ENCODE data around the gene KIF3A. TPM values are rescaled to one million over a fixed set of nuclear protein-coding genes. Genes with fewer than 3 reads are reported as not detected.

Gene KIF3A
- total and polyA plus RNA-seq, 2 experiments from 2014 or later, result 11.2 to 19.7 TPM

- TF ChIP-seq CTCF (conservative IDR thresholded peaks at IDR 0.05; ENCODE audit: low read depth in 2 of 2), result no peak
- no peak for TF ChIP-seq STAT1 (IDR thresholded peaks at IDR 0.05; ENCODE audit: unreplicated experiment)
- no peak for TF ChIP-seq REST (IDR thresholded peaks at IDR 0.05; ENCODE audit: unreplicated experiment)
- TF ChIP-seq CREB1 (CRISPR knock-in tag; IDR thresholded peaks at IDR 0.05; ENCODE audit: low read depth), result no peak
- no peak for TF ChIP-seq EZH2 (IDR thresholded peaks at IDR 0.05; ENCODE audit: low read depth, unreplicated experiment)
- TF ChIP-seq ZNF114 (CRISPR knock-in tag; IDR thresholded peaks at IDR 0.05), result no peak
Observed at GRCh38 chr5:132657676-132658380, 79.5 kb downstream of the KIF3A start, which contains the start of gene IL13 (continued).

GRCh38 chr5:132656774-132657355, 80.5 kb downstream of the KIF3A start:
- peaks cover 6% of the 10 kb centered on the region; the same call in 1 of the 3 replicates for H3K4me1 Mint-ChIP-seq
- Histone ChIP-seq H4K20me1 (replicated peaks; ENCODE audit: insufficient read depth) (no peaks in the 10 kb centered on the region), H3F3A (replicated peaks; ENCODE audit: low read depth) (0 out of 2 replicates have a peak, but pooled peaks cover 4% of the 10 kb centered on the region), H2AFZ (peak overlapping the region; percentile 94), H3K36me3 (ENCODE audit: insufficient read depth) (no peaks in the 10 kb centered on the region), H3K4me1 (ENCODE audit: insufficient read depth) (no peaks in the 10 kb centered on the region; the same call in none of the 2 replicates), H3K27me3 (ENCODE audit: insufficient read depth) (peaks cover 42% of the 10 kb centered on the region), H3K9me2 (ENCODE audit: insufficient read depth) (no peaks in the 10 kb centered on the region), H3K27ac (ENCODE audit: low read depth) (no peak overlapping the region), H3K4me2 (peak overlapping the region; percentile 82), H3K79me2 (replicated peaks; ENCODE audit: insufficient read depth) (no peaks in the 10 kb centered on the region), H3K4me3 (peak overlapping the region; percentile 51)
- H3K4me3 Mint-ChIP-seq, result peak overlapping the region; percentile 36; the same call in 1 of the 3 replicates
- H3K27ac Mint-ChIP-seq, result no peak overlapping the region
- TF ChIP-seq ZNF331 (CRISPR knock-in tag; IDR thresholded peaks at IDR 0.05; ENCODE audit: low read depth), result no peak
- TF ChIP-seq NANOG (IDR thresholded peaks at IDR 0.05; ENCODE audit: borderline replicate concordance), result no peak
- no peak for TF ChIP-seq ETS1 (IDR thresholded peaks at IDR 0.05)
- TF ChIP-seq POLR2AphosphoS5 (IDR thresholded peaks at IDR 0.05; ENCODE audit: low read depth), result no peak
- TF ChIP-seq CREB1 (CRISPR knock-in tag; IDR thresholded peaks at IDR 0.05; ENCODE audit: low read depth), result no peak
- TF ChIP-seq EZH2 (IDR thresholded peaks at IDR 0.05; ENCODE audit: low read depth, unreplicated experiment), result no peak
- no peak for TF ChIP-seq CTCF (conservative IDR thresholded peaks at IDR 0.05; ENCODE audit: low read depth in 2 of 2)
- H3K27me3 Mint-ChIP-seq (ENCODE audit: insufficient read depth, low read depth, poor library complexity), result peaks cover 45% of the 10 kb centered on the region
- no peaks in the 10 kb centered on the region; the same call in 1 of the 3 replicates for H3K9me3 Mint-ChIP-seq
- DNase-seq (ENCODE audit: low spot score) (peak; percentile 19), ATAC-seq (peak; percentile 15)
- peaks cover 3% of the 10 kb centered on the region; the same call in 1 of the 3 replicates for H3K36me3 Mint-ChIP-seq (ENCODE audit: low read depth)
